ENCODE data around the gene RCBTB2.

DNA sequence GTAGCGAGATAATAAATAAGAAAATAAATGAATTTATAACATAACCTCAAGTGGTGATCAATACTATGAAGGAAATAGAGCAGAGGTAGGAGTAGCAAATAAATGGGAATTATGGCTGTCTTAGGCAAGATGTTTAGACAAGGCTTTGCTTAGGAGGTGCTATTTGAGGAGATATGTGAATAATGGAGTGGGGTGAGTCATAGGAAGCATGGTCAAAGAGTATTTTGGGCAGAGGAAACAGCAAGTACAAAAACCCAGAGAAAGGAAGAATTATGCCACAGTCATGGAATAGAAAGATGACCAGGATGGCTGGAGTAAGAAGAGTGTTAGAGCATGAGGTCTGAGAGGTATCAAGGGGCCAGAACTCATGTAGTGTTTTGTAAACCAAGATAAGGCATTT lies 86.4 kb downstream of the RCBTB2 start:
- TF ChIP-seq EP300 (IDR thresholded peaks at IDR 0.05) (peak in 1 of 2 donors; percentile 40), POLR2A (IDR thresholded peaks at IDR 0.05) (no peak)
- TF ChIP-seq, protein P1, sequence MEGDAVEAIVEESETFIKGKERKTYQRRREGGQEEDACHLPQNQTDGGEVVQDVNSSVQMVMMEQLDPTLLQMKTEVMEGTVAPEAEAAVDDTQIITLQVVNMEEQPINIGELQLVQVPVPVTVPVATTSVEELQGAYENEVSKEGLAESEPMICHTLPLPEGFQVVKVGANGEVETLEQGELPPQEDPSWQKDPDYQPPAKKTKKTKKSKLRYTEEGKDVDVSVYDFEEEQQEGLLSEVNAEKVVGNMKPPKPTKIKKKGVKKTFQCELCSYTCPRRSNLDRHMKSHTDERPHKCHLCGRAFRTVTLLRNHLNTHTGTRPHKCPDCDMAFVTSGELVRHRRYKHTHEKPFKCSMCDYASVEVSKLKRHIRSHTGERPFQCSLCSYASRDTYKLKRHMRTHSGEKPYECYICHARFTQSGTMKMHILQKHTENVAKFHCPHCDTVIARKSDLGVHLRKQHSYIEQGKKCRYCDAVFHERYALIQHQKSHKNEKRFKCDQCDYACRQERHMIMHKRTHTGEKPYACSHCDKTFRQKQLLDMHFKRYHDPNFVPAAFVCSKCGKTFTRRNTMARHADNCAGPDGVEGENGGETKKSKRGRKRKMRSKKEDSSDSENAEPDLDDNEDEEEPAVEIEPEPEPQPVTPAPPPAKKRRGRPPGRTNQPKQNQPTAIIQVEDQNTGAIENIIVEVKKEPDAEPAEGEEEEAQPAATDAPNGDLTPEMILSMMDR (IDR thresholded peaks at IDR 0.05) = no peak
